ENCODE data around the gene ZNF862.
A peak's percentile ranks its signal among the peaks of the same experiment; 100 is the strongest.
"Not testable (repeated sequence)": the region's sequence is repeated elsewhere in the genome, so short reads cannot be mapped to it uniquely, and the experiment has no call there.

Gene ZNF862

GRCh38 chr7:149880638-149881311 is 42.6 kb downstream of the ZNF862 start:
- peak; percentile 87 for DNase-seq (ENCODE audit: low spot score)

GRCh38 chr7:149881328-149882247 is 43.4 kb downstream of the ZNF862 start:
- no peak for DNase-seq (ENCODE audit: low spot score)

DNA sequence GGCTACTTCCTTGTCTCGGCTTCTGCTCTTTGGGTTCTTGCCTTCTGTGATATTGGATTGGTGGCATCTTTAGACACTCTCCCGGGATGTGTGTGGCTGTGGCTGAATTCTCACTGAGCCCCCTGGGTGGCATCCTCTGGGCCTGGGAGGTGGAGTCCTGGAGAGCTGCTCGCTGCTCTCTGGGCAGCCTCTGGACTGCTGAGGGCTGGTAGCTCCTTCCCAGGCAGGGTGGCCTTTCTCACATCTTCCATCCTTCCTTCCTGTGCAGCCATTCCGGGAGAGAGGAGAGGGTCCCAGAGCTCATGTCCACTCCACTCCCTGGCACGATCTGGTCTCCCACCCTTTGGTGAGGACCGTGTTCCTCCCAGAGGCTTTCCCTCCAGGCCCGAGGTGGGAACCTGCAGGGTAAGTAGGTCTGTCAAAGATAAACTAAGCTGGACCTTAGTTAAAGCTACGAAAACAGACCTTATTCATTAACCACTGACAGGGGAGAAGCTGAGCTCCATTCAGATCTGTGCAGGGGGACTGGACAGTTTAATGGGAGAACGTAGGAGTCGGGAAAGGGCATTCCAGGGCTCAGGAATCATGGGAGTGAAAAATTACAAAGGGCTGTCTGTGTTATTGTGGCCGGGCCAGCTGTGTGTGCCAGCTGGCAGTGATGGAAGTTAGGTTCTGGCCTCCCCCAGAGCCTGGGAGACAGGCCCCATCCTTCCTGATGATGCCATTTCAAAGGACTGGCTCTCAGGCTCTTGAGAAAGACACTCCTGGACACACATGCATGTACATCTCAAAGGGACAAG is 44.3 kb downstream of the ZNF862 start:
- peak; percentile 74 for DNase-seq (ENCODE audit: low spot score)

- no peak for DNase-seq (ENCODE audit: low spot score)
Observed at GRCh38 chr7:149883048-149883438, 44.9 kb downstream of the ZNF862 start.

GRCh38 chr7:149883452-149883861 is 45.3 kb downstream of the ZNF862 start:
- DNase-seq (ENCODE audit: low spot score) = peak; percentile 86

DNA sequence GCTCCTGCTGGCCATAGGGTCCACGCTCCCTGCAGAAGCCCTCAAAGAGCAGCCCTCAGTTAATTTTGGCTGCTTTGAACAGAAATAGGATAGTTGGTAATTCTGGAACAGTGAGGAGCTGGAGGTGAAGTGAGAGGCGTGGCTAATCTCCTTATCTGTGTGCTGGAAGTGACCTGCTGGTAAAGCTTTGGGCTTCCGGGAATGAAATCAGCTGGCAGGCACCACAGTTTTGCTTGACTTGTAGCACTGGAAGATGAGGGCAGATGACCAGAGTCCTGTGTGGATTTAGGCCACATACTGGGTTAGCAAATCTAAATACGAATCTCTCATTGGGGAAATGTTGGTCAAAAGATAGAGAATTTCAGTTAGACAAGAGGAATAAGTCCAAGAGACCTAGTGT is 45.8 kb downstream of the ZNF862 start:
- peak; percentile 5 for DNase-seq (ENCODE audit: low spot score)

DNA sequence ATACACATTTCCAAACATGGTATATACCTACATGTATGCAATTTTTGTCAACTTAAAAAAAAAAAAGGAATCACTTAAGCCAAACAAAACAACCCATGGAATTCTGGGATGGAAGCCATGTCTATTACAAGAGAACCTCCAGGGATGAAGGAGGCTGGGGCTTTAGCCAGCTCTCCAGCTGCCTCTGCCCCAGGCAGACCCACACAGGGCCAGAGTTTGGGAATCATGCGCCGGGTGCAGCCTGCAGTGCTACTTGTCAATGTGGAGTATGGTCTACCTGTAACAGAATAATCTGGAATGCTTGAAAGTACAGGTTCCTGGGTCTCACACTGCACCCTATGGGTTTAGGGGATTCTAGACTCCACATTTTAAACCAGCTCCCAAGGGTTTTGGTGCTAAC is 46.4 kb downstream of the ZNF862 start:
- no peak for DNase-seq (ENCODE audit: low spot score)

DNA sequence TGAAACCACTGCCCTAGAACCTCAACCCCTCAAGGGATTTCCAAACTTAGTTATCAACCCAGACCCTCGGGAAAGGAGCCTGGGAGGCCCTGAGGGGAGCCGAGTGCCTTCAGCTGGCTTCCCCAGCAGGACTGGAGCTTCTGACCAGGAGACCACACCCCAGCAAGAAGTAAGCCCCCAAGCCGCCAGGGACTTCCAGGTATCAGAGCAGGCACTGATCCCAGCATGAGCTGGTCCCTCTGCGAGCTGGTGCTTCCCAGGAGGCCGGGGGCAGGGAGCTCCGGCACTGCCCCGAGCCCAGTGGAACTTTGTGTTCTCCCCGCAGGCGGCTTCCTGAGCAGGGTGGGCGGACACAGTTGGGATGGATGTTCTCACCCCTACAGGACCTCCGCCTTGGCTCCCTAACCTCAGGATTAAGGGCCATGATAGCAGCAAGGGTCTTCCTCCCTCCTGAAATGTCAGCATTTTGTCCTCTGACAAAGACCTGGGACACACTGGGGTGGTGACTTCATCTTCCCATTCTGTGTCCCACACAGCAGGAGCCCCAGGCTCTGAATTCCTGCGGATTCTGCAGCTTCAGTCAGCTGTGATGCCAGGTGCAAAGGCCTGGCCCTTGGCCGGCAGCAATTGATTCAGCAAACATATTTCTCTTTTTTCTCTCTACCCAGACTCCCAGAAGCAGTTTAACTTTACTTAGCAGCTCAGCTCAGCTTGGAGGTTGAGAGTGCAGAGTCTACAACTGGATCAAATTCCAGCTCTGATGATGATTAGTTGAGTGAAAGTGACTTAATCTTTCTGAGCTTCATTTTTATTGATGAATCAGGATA is 47.2 kb downstream of the ZNF862 start:
- DNase-seq (ENCODE audit: low spot score) = no peak

DNA sequence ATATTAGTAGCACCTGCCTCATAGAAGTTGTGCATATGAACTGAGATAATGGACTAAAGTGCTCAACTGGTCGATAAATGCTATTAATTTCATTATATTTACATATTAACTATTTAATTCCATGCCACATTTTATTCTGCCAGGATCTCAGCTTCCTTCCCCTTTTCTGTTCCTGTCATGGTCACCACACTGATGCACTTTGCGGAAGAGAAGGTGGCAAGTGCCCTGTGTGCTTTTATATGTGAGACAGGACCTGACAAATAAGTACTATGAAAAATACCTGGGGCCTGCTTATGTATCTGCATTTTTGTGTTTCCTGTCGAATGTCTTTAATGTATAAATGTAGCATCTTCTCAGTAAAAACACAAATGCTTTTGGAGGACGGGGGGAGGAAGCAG is 47.8 kb downstream of the ZNF862 start:
- DNase-seq (ENCODE audit: low spot score) = no peak

DNA sequence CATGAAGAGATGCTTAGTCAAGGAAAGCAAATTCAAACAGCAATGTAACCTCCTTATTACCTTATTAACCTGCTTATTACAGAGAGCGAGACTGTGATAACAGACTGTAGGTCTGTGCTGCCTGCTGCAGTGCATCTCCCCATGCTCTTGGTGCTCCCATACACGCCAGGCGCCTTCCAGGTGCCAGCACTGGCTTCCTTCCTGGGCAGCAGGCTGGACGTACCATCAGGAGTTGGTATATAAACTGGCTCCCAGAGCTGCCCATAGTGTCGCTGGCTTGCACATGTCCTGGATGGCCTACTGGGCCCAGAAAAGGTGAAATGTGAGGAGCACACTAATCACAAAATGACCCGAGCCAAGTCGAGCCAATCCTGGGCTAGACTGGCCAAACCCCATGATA is 49.1 kb downstream of the ZNF862 start:
- no peak for DNase-seq (ENCODE audit: low spot score)

DNA sequence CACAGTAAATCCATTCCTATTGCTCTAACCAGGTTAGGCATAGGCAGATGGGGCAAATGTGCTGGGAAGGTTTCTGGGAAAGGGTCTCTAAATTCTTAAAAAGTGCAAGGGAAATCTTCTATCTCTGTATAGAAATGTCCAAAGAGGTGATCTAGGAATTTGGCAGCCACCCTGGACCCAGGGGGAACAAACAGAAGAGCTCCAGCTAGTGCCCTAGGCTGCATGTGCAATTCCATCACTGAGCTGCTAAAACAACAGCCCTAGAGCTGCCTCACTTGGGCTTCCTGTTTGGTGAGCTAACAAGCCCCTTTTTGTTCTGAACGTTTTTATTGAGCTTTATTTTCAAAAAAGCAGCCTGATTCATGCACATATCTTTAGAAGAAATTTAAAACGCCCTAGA is 52.5 kb downstream of the ZNF862 start:
- DNase-seq (ENCODE audit: low spot score) = not testable (repeated sequence)

GRCh38 chr7:149894957-149895356 is 56.8 kb downstream of the ZNF862 start:
- DNase-seq (ENCODE audit: low spot score) = not testable (repeated sequence)

DNA sequence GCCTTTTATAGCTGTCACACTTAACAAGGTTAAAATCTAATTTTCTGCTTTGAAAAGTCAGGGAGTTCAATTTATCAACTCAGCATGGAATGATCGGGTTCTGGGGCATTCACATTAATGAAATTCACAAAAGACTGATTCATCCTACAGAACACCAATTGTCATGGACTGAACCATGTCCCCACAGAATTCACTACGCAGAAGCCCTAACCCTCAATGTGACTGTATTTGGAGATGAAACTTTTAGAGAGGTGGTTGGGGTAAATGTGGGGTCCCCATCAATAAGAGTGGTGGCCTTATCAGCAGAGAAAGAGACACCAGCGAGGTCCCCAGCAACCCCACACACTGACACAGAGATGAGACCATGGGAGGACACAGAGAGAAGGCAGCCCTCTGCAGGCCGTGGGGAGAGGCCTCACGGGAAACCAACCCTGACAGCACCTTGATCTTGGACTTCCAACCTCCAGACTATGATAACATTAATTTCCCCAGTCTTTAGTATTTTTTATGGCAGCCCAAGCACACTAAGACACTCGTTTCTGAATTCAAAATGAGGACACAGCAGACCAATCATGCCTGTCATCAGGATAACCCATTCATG is 69.7 kb downstream of the ZNF862 start:
- not testable (repeated sequence) for DNase-seq (ENCODE audit: low spot score)

DNA sequence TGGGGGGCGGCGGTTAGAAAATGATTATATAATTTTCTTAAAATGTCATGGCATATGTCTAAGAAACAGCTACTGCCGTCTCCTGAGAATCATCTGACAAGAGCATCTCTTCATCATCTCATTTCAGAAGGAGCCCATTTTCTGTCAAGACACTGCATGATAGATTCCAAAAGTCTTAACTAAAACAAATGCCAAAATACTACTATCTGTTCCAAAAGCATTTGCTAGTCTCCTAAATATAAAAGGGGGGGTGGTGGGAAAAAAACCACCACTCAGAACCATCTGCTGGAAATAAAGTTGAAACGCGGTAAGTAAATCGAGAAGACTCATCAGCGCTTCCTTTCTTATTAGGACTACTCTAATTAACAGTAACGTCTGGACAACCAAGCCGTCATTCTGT is 72.0 kb downstream of the ZNF862 start:
- DNase-seq (ENCODE audit: low spot score) = not testable (repeated sequence)

DNA sequence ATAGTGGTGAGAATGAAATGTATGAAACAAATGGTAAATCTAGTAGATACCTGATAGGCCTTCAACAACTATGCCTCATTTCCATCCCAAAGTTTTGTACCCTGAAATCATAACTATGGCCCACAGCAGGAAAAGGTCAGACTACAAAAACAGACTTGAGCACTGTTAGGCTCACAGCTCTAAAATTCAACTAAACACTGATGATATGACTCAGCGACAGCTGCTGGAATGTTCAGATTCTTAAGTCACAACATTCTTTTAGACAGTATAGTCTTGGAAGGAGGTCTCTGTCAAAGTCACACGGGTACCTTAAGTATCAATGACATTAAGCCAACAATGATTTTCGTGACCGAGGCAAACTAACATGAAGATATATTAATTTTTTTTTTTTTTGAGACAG is 74.0 kb downstream of the ZNF862 start:
- DNase-seq (ENCODE audit: low spot score) = not testable (repeated sequence)

All from Ammon's horn (tissue), 1 donor.